Measurements from ENCODE around the gene GALK1.
A peak's percentile ranks its signal among the peaks of the same experiment; 100 is the strongest.
"Not testable (repeated sequence)": the region's sequence is repeated elsewhere in the genome, so short reads cannot be mapped to it uniquely, and the experiment has no call there.

The GALK1 gene

DNA sequence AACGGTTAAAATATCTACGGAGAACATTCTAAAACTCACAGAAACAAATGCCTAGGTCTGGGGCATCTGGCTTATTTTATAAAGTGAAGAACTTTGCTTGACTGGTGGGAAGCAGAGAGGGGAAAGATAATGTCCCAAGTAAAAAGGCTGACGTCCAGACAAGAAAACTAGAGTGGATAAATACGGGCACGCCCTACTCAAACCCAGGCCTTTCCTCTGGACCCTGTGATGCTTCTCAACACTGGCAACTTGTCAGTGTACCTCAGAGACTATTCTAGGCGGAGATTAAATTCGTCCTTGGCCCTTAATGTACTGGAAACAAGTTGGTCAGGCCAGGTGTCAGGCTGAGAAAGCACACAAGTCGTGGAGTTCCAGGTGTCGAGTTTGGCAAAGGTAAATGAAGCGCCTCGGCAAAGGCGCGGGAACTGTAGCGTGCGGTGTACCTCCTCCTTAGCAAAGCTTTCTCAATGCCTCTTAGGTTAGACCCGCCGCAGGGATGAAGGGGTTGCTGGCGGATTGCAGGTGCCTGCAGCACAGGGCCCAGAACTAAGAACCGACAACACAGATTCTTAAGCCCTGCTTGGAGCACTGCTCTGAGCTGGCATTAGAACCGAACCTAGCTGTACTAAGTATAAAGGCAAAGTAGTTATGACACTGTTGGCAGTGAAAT lies 18.9 kb upstream of the GALK1 start:
- peak; percentile 79 for DNase-seq

DNA sequence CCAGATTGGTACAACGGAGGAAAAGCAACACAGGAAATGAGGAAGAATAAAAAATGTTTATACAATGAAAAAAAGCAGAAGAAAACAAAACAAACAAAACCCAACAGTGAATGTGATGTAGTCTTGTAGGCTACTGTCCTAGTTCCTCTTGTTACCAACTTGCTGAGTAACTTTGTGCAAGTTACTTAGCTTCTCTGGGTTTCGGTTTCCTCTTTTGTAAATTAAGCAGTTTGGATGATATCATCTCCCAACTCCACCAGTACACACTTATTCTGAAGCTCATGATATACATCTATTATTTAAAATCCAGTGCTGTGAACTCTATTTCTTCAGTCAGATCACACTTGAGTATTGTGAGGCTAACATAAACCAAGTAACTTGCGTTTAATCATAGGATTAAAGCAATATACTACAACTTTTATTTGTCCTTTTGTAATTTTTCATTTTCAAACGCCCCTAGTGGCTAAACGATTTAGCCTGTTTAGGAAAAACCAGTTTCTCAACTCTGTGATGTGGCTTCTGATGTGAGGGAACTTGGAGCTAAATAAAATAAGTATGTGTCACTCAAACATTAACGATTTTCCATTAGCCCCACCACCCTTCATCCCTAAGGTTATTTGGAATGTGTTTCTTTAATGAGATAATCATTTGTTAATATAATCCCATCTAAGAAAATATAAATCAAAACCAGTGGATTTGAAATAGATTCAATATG lies 18.2 kb upstream of the GALK1 start:
- peak; percentile 87 for DNase-seq

DNA sequence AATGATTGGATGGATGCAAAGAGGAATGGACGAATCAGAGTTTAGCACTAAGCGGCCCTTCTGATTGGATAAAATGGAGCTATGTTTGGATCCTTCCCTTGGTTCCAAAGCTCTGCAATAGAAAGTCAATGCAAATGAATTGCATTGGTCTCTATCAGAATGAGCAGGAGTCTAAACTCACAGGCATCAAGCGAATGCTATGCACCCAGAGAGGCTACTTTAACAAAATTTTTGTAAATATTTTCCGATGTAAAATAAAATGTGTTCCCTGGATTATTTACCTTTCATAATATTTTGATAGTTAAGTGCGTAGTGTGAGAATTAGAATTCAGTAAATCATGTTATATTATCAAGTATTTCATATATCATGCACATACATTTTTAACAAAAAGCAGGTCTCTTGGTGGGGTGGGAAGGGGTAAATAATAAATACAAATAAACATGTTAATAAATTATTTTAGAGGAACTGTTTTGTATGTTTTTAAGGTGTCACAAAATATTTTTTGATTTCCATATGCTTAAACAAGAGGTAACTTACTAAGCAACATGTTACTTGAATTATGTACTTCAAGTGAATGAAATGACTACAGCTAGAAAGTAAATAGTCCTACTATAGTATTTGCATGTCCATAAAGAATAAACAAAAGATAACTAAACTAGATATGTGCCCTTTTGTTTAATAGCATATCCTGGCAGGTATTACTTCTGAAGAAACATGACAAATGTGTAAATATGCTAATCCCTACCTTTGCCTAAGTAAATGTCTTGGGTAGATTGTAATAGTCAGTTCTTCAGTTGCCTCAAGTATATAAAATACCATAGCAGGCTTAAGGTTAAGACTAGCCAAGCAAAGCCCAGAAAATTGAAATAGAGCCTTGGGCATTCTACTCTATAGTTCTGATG lies 15.2 kb upstream of the GALK1 start:
- no peak for DNase-seq

DNA sequence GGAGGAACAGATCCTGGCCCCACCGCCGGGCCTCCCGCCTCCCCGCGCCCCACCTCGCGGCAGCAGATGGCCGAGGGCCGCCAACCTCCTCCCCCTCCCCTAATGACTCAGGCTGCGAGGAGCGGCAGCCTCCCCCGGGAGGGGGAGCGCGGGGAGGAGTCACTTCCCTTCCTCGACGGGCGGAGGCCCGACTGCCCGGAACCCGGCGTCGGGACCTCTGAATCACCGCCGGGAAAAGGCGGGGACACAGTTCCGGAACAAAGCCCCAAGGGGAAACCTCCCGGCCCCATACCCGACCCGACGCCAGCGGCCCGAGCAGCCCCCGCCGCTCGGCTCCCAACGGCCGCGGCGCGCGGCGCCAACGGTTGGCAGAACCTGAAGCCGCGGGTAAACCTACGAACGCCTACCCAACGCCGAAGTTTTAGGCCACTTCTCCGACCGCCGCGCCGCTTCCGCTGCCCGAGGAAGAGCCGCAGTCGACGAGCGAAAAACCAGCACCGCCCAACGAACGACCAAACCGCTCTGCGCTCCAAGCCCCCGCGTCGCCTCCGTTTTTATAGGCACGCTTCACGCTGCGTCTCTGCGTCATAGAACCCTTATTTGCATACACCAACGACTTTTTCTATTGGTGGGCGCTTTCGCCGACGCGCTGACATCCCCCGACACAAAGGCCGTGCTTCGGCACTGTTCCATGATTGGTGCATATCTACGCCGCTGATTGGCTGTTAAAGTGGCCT lies 14.4 kb upstream of the GALK1 start:
- peak; percentile 99 for DNase-seq

DNA sequence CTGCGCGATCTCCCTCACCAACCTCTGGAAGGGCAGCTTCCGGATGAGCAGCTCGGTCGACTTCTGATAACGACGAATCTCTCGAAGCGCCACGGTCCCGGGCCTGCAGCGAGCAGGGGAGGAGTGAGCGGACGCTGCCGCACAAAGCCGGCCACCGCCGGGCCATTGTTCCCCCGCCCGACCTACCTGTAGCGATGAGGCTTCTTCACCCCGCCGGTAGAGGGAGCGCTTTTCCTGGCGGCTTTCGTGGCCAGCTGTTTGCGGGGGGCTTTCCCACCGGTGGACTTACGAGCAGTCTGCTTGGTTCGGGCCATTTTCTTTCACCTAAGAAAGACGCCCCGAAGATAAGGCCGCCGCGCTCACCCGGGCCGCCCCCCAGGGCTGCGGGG lies 13.9 kb upstream of the GALK1 start:
- DNase-seq: peak; percentile 40

DNA sequence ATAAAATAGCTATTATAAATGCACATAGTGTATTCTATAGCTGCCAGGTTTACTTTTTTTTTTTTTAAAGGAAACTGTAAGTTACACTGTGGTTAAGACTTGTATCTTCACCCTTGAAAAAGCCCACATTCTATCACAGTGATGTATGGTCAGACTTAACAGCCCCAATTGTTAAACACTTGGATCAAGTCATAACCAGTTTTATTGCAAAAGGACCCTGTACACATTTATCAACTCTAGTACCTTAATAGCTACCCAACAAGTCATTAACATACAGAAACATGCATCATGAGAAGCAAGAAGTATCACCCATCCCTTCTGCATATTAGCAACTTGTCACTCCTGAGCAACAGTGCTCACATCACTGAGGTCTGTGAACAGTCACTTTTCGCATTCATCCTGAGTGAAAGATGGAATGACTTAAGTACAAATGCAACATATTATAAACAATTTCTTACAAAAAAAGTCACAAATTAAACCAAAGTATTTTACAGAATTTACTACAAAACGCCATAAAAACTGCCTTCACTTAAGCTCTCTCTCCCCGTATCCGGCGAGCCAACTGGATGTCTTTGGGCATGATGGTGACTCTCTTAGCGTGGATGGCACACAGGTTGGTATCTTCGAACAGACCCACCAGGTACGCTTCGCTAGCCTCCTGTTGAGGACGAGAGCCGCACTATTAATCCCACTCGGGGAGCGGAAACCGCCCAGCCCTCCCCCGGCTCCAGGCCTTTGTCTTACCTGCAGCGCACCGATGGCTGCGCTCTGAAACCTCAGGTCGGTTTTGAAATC lies 13.3 kb upstream of the GALK1 start:
- DNase-seq: not testable (repeated sequence)

DNA sequence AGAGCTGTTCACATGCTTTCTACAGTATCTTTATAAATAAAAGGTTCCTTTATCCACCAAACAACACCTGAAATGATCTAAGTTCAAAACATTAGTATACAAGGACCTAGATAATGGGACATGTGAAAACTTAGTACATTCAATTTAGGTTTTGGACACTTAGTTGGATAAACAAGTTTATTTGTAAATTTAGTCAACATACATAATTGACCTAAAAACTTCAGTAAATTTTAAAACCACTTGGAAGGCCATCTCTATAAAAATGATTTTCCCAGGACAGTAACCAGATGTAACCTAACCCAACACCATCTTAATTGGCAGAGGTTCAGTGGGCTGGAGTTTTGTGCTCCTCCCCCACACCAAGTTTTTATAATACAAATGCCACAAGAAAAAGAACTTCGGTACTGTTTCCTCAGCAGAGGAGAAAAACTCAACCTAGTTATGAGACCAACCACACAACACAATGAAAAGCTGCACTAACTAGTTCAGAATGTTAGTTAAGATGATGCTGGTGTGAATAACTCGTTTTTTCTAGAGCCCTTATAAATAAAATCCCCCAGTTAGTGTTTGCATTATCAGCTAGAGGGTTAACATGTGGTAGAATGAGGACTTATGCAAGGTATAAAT lies 12.4 kb upstream of the GALK1 start:
- DNase-seq: no peak

DNA sequence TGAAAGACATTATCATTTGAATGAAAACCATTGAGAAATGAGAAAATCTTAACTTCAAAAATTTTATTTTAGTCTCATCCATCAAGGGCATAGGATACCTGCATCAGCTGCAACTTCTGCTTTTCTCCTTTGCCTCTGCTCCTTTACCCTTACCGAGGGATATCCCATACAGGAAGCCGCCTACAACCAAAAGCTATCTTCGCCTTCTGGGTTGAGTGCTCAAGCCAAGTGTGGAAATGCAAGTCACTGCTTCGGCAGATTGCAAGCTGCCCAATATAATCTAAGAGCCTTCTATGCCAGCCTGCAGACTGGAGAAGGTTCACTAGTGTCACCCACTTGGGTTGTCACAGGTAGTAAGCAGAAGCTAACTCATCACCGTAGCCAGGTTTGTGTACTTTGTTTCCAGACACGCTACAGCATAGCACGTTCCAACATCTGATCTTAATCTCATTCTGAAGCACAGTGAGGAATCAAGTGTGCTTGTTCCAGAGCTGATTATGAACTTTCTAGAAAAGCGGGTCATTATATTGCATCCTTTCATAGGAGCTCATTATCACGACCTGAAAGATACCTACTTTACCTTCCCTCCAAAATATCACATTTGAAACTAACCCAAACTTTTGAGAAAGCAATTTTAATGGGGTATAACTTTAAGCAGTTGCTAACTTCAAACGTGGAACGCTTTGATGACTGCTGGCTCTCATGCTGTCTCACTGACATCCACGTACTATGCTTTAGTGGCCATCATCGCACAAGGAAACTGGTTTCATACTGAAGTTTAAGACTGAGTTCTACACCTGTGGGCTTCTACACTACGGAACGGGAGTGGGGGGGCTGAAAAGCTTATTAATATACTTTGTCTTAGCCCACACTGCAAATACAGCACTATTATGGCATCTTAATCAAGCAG lies 11.6 kb upstream of the GALK1 start:
- DNase-seq: peak; percentile 19

DNA sequence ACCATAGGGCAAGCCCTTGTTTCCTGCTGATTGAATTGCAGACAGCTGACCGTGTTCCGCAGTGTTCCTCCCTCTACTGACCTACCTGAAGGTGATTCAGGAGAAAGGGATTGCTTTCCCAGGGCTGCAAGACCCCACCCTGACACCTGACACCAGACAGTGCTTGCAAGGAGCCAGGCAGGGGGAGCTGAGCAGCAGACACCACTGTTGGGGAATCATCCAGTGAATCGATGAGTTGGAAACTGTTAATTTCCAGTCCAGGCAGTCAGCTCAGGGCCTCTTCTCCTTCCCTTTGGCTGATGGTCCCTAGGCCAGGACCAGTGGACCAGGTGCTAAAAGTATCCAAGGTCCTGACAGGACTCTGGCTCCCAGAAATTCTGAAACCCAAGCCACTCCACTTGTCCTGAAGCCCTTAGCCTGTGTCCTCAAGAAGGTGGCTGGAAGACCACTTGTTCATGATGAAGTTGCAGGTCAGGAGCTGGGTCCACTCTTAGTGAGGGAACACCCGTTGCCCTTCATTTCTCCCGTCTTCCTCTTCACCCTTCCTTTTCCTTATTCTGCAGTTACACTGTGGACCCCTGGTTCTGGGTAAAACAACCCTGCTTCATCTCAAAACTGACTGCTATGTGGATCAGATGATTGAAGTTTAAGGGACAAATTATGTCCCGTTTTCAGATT lies 10.1 kb upstream of the GALK1 start:
- DNase-seq: no peak

DNA sequence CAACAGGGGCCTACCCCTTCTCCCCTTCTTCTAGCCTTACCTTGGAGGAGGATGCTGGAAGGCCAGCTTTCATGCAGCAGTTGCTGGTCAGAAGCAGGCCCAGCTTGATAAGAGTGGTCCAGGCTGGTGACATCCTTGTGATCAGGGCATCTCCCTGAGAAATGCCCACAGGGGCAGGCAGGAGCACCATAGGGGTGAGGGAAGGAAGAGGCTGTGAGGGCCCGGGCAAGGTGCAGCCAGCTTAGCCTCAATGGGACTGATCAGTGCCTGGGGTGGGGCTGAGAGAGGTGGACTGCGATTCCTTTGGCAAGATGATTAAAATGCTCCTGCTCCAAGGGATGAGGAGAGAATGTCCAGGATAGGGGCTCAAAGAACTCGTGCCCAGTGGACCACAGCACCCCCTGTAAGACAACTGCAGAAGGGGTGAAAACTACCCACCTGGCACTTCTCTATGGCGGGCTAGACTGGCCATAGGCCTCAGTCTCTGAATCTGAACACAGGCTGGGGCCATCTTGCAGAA lies 9.5 kb upstream of the GALK1 start:
- DNase-seq: no peak

DNA sequence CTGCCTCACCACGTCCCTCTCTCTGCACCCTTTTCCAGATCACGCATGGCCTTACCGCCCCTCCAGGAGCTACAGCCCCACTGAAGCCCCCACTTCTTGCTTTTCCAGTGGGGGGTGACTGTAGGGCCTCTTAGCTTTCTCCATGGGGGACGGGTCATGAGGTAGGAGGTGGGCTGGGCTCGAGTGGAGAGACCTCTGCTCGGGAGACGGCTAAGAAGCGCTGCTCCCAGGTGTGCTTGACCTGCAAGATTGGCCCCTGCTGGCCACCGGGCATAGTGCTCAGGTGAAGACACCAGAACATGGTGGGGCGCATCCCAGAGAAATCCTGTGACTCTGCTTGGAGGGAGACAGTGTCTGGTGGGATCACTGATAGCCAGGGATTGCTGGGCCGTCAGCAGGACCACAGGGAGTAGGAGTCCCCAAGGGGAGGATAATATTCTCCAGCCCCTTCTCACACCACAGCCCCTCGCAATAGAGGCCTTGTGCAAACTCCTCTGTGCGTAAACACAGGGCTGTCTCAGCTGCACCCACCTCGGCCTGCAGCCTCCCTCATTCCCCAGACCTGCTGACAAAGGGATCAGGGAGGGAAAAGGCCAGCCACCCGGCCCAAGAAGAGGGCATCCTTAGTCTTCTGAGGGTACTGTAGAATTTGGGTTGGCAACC lies 8.9 kb upstream of the GALK1 start:
- no peak for DNase-seq

DNA sequence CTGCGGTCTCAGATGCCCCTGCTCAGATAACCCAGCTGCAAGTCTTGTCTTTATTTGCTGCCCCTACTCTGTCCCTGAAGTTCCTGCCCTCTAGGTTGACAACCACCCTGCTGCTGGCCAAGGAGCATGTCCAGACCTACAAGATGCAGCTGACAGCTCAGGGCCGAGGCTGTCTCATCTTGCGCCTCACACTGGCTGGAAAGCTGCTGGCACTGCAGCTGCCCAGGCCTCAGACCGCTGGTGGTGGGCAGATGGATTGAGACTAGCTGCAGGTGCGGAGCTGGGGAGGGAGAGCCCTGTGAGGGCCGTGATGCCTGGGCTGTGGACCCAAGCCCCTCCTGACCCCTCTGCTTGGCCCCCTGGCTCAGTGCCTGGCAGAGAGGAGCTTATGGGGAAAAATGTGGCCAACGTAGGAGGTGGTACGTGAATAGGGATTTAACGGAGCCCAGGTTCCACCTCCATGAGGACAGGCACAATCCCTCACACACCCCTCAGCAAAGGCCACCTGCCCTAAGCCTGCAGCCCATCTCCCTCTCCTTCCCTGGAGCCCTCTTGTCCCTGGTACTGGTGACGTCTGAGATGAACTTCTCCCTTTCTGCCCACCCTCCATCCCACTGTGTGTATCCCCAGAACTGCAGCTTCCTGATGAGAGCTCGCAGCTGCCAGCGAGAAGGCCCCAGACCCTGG lies 8.3 kb upstream of the GALK1 start:
- DNase-seq: no peak

DNA sequence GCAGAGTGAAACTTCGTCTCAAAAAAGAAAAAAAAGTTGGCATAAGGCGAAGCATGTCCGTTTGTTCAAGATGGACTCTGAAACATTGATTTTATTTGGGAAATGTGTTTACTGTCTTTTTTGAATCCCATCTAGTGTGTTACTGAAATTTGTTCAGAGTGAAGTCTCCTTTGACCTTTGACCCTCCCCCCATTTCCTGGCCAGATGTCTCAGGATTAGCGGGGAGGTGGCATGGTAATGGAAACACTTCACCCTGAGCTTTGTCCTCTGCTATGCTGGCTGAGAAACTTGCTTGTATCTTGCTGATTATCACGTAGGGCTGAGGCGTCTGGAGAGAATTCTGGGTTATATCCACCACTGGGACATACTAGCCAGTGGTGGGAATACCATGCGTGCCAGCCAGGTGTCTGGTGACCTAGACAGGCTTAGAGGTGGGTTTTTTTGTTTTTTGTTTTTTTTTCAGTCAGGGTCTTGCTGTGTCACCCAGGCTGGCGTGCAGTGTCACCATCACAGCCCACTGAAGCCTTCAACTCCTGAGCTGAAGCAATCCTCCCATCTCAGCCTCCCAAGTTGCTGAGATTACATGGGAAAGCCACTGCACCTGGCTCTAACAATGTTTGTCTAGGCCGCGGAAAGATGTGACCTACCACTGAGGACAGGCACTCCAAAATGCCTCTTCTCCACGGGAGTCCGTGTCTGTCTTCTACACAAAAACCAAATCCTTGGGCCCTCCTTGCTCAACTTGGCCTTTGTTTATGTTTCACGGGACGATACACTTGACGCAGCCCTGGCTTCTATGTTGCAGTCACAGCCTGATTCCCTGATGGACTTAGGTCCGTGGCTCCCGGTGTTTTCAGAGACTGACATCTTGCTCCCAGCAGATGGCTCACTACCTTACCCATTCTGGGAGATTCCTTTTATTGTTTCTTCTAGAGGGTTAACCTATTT lies 6.6 kb upstream of the GALK1 start:
- peak; percentile 33 for DNase-seq

DNA sequence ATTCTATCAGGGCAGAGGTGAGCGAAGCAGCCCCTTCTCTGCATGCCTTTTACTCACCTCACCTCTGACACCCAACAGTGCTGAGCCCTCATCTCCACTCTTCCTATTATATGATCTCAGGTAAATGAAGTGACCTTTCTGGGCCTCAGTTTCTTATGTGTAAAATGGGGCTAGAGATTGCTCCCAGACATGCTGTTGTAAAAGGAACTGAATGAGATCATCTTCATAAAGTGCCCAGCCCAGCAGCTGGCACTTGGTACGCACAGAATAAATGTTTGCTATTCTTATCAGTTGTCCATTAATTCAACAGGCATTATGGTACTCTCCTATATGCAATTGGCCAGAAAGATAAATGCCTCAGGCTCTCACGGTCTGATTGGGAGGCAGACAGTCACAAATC lies 4.5 kb upstream of the GALK1 start:
- DNase-seq: peak; percentile 64

DNA sequence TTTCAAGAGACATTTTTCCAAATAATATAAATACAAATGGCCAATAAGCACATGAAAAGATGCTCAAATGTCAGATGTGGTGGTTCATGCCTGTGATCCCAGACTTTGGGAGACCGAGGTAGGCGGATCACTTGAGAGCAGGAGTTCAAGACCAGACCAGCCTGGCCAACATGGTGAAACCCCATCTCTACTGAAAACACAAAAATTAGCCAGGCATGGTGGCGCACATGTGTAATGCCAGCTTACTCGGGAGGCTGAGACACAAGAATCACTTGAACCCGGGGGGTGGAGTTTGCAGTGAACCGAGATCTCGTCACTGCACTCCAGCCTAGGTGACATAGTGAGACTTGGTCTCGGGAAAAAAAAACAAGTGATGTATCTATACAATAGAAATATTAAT lies 2.9 kb upstream of the GALK1 start:
- no peak for DNase-seq

DNA sequence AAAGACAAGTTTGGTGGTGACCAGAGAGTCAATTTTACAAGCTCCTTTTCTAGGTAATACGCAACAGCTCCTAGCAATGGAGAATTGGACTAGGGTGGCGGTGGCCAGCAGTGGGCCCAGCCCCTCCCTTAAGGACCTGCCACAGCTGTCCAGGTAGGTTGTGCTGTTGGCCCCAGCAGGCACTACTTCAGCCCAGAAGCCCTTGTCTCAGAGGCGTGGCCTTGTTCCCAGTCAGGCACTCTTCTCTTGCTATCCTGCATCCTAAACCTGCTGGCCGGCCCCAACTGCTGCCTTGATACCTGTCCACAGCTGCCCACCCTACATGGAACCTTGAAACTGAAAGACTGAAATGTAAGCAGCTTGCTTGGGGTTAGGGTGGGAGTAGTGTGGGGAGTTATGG lies 989 bp upstream of the GALK1 start:
- DNase-seq: no peak

DNA sequence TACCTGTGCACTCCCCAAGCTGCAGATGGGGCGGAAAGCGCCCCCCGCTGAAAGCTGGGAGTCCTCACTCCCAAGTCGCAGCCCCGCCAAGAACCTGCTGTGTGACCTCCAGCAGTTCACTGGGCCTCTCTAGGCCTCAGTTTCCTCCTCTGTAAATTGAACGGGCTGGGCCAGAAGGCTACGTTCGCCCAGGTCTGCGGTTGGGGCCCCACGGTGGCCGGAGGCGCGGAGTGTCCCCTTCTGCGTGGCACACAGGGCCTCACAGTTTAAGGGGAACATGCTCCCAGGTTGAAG lies 628 bp downstream of the GALK1 start:
- no peak for DNase-seq
